Endothelial cell of umbilical vein (primary cell): ENCODE measurements around the gene C13orf46. TPM values are rescaled to one million over a fixed set of nuclear protein-coding genes. Genes with fewer than 3 reads are reported as not detected.

Source experiments
- BruUV-seq: library from RNA; stranded (reverse); fragments of 400-500 nt; replicated peaks from 2 replicates; lab custom pipeline; 2021; lab: Mats Ljungman, UMichigan
- CTCF ChIA-PET: fragments of 300-600, 350-600 bp; sonication (Branson Sonifier 250); formaldehyde crosslinking; loops from one replicate; lab custom pipeline; 2021; ENCODE audit warnings: antibody characterized with exemption, inconsistent platforms; lab: Charles Lee
- POLR2A ChIA-PET: fragments of 300-600, 350-600 bp; sonication (Branson Sonifier 250); formaldehyde crosslinking; loops from one replicate; lab custom pipeline; 2021; ENCODE audit warnings: antibody characterized with exemption, inconsistent platforms; lab: Charles Lee
- DNase-seq: peaks from one replicate; pipeline ENCODE4 v3.0.0-alpha.2; 2011; ENCODE audit warnings: low read depth, low spot score
- FAIRE-seq: peaks from 2 replicates; lab custom pipeline; 2011; peaks lifted over from hg19 to GRCh38; lab: Jason Lieb, UNC
- H2AFZ ChIP-seq: 2 replicates; pipeline ENCODE4 v1.6.0; 2012; ENCODE audit warnings: low read depth, low read length, control low read depth, inconsistent platforms
- H3K27ac ChIP-seq: 2 replicates; pipeline ENCODE4 v1.5.1; 2011; ENCODE audit warnings: low read depth, mild to moderate bottlenecking, control low read depth, low read length, moderate library complexity; ENCODE audit not compliant: insufficient read depth
- H3K27me3 ChIP-seq, 2 experiments: 2 replicates each; pipeline versions ENCODE4 v1.6.0 to v1.6.1; 2011; ENCODE audit warnings: low read length in 2 of 2, mixed read lengths in 1 of 2; ENCODE audit not compliant: control insufficient read depth in 2 of 2, insufficient read depth in 2 of 2
- H3K36me3 ChIP-seq, 2 experiments: 2 replicates in 1 of 2; 3 replicates in 1 of 2; pipeline ENCODE4 v1.5.1; 2011; ENCODE audit warnings: low read length in 2 of 2, mild to moderate bottlenecking in 1 of 2, moderate library complexity in 1 of 2; ENCODE audit not compliant: control insufficient read depth in 2 of 2, insufficient read depth in 2 of 2; ENCODE audit errors: extremely low read depth in 1 of 2
- H3K4me1 ChIP-seq: 3 replicates; pipeline ENCODE4 v1.5.1; 2011; ENCODE audit warnings: mild to moderate bottlenecking, low read length; ENCODE audit not compliant: control insufficient read depth, insufficient read depth; ENCODE audit errors: extremely low read depth
- H3K4me2 ChIP-seq: 2 replicates; pipeline ENCODE4 v1.6.1; 2011; ENCODE audit warnings: low read length, control low read depth, mixed read lengths; ENCODE audit not compliant: insufficient read depth
- H3K4me3 ChIP-seq, 3 experiments: fragments of 200-600 bp in 1 of 3; sonication (generic), shearing (Covaris generic) in 1 of 3; replicated peaks in 1 of 3; 2 replicates each; pipeline ENCODE4 v1.5.1; 2011 to 2016; ENCODE audit warnings: control low read depth in 3 of 3, low read length in 3 of 3, mild to moderate bottlenecking in 2 of 3, inconsistent platforms in 1 of 3, low read depth in 1 of 3, moderate library complexity in 1 of 3; ENCODE audit not compliant: insufficient read depth in 1 of 3
- H3K79me2 ChIP-seq: 2 replicates; pipeline ENCODE4 v1.6.0; 2012; ENCODE audit warnings: low read length, inconsistent platforms; ENCODE audit not compliant: control insufficient read depth, insufficient read depth
- H3K9ac ChIP-seq: replicated peaks from 2 replicates; pipeline ENCODE3; 2011; ENCODE audit warnings: low read length, control low read depth; ENCODE audit not compliant: insufficient read depth; ENCODE audit errors: extremely low read depth
- H3K9me1 ChIP-seq: replicated peaks from 3 replicates; pipeline ENCODE4 v1.6.0; 2011; ENCODE audit warnings: mild to moderate bottlenecking, low read length; ENCODE audit not compliant: control insufficient read depth, insufficient read depth; ENCODE audit errors: extremely low read depth
- H3K9me3 ChIP-seq: replicated peaks from 2 replicates; pipeline ENCODE4 v1.5.1; 2012; ENCODE audit warnings: low read length, inconsistent platforms; ENCODE audit not compliant: control insufficient read depth, insufficient read depth
- H4K20me1 ChIP-seq: replicated peaks from 2 replicates; pipeline ENCODE3; 2011; ENCODE audit warnings: mild to moderate bottlenecking, low read length; ENCODE audit not compliant: control insufficient read depth, insufficient read depth; ENCODE audit errors: extremely low read depth
- CTCF ChIP-seq, 2 donors: IDR thresholded peaks; 1 replicate in 1 of 2; 2 replicates in 1 of 2; pipeline ENCODE4 v1.5.1; 2011; ENCODE audit warnings: low read length in 2 of 2, mild to moderate bottlenecking in 2 of 2, moderate library complexity in 2 of 2, control low read depth in 1 of 2, inconsistent platforms in 1 of 2, low read depth in 1 of 2; ENCODE audit not compliant: insufficient read depth in 1 of 2; ENCODE audit errors: extremely low read depth in 1 of 2
- EZH2 ChIP-seq: IDR thresholded peaks from 2 replicates; pipeline ENCODE4 v1.6.1; 2012; ENCODE audit warnings: borderline replicate concordance, low read depth, mild to moderate bottlenecking, moderate library complexity, low read length, inconsistent platforms; ENCODE audit not compliant: severe bottlenecking
- FOS ChIP-seq: IDR thresholded peaks from 2 replicates; pipeline ENCODE4 v1.6.1; 2011; ENCODE audit warnings: mild to moderate bottlenecking, low read length, moderate library complexity, borderline replicate concordance; ENCODE audit not compliant: insufficient read depth
- GATA2 ChIP-seq: IDR thresholded peaks from 2 replicates; pipeline ENCODE4 v1.7.0; 2011; ENCODE audit warnings: low read depth, mild to moderate bottlenecking, moderate library complexity, mixed read lengths, low read length; ENCODE audit not compliant: insufficient read length, insufficient read depth
- JUN ChIP-seq: IDR thresholded peaks from 2 replicates; pipeline ENCODE4 v1.6.1; 2011; ENCODE audit warnings: borderline replicate concordance, low read depth; ENCODE audit not compliant: insufficient read length, insufficient read depth
- MAX ChIP-seq: IDR thresholded peaks from 2 replicates; pipeline ENCODE4 v1.6.1; 2011; ENCODE audit not compliant: insufficient read depth, insufficient read length
- MYC ChIP-seq: IDR thresholded peaks from one replicate; pipeline ENCODE4 v1.6.1; 2011; ENCODE audit warnings: mild to moderate bottlenecking, low read depth, low read length
- POLR2A ChIP-seq: IDR thresholded peaks from 2 replicates; pipeline ENCODE4 v1.6.1; 2012; ENCODE audit warnings: low read depth, mild to moderate bottlenecking, control low read depth, low read length
- POLR2AphosphoS5 ChIP-seq: IDR thresholded peaks from 2 replicates; pipeline ENCODE4 v1.6.1; 2012; ENCODE audit warnings: low read depth, mild to moderate bottlenecking, control low read depth, low read length, moderate library complexity; ENCODE audit not compliant: insufficient read depth
- dilution Hi-C: fragments of 300-500 bp; cut with MboI; formaldehyde crosslinking; loops from one replicate; pipeline ENCODE4 v1.15.0; 2019; ENCODE audit warnings: low sequenced_read_pairs; ENCODE audit not compliant: extremely low pct_ligation_motif_present
- intact Hi-C: fragments of 100-400 bp; cut with micrococcal nuclease; formaldehyde crosslinking; loops from one replicate; pipeline ENCODE4 v1.10.0; 2022
- polyA plus RNA-seq, 4 experiments: library from polyadenylated mRNA; depleted of rRNA in 3 of 4; stranded (reverse) in 3 of 4; unstranded in 1 of 4; fragments of >200 nt; gene quantifications; 2 replicates each; pipeline versions ENCODE4 v1.2.1 to v1.2.3, GENCODE V29; 2011 to 2012; ENCODE audit warnings: missing spikeins in 1 of 4
- total RNA-seq: library from RNA; stranded (reverse); gene quantifications from 2 replicates; pipeline ENCODE4 v1.2.3, GENCODE V29; 2021

The C13orf46 gene
- total and polyA plus RNA-seq, 2 donors (not counting 3 experiments of a cell fraction or from before 2014, with no cell fraction given): 1.3 to 1.7 TPM

GRCh38 chr13:114012141-114012540 lies 38.3 kb upstream of the C13orf46 start:
- intact Hi-C loops (no loop called here), dilution Hi-C loops (no loop called here)
- Histone ChIP-seq H3K9ac (no peak overlapping the region), H3K27ac (no peak overlapping the region), H3K9me1 (no peaks in the 10 kb centered on the region), H3K79me2 (no peaks in the 10 kb centered on the region), H3K4me3 (no peak overlapping the region), H3K9me3 (no peaks in the 10 kb centered on the region), H4K20me1 (no peaks in the 10 kb centered on the region), H3K4me2 (no peak overlapping the region), H3K27me3 (no peaks in the 10 kb centered on the region), H3K36me3 (peaks cover 13 to 60% of the 10 kb centered on the region in 2 experiments), H2AFZ (no peak overlapping the region), H3K4me1 (no peaks in the 10 kb centered on the region)
- CTCF ChIA-PET: no interaction called here
- TF ChIP-seq EZH2 (no peak), MYC (no peak), JUN (no peak), GATA2 (no peak), CTCF (IDR thresholded peaks at IDR 0.05; ENCODE audit: extremely low read depth in 1 of 2, insufficient read depth in 1 of 2, low read depth in 1 of 2, low read length in 2 of 2) (no peak), FOS (no peak), POLR2A (no peak), MAX (no peak), POLR2AphosphoS5 (no peak)
- BruUV-seq: no TSS peak
- no peak for FAIRE-seq
- POLR2A ChIA-PET: no interaction called here
- DNase-seq: no peak
